Activated naive CD8-positive, alpha-beta T cell treated with anti-CD3 and anti-CD28 coated beads for 36 hours (primary cell): Measurements from ENCODE around the gene MED16. TPM values are rescaled to one million over a fixed set of nuclear protein-coding genes. Genes with fewer than 3 reads are reported as not detected.
A peak's percentile ranks its signal among the peaks of the same experiment; 100 is the strongest.
"Not testable (repeated sequence)": the region's sequence is repeated elsewhere in the genome, so short reads cannot be mapped to it uniquely, and the experiment has no call there.

Experiments
- DNase-seq: peaks from one replicate; pipeline ENCODE4 v3.0.0; 2021
- H3K27ac Mint-ChIP-seq: one replicate; pipeline ENCODE4 v1.8.0; 2022; ENCODE audit warnings: mild to moderate bottlenecking, moderate library complexity, mixed read lengths
- H3K27me3 Mint-ChIP-seq: one replicate; pipeline ENCODE4 v1.8.0; 2022; ENCODE audit warnings: mild to moderate bottlenecking, mixed read lengths
- H3K36me3 Mint-ChIP-seq: one replicate; pipeline ENCODE4 v1.8.0; 2021; ENCODE audit warnings: mild to moderate bottlenecking, mixed read lengths
- H3K4me1 Mint-ChIP-seq: one replicate; pipeline ENCODE4 v1.8.0; 2021; ENCODE audit warnings: mixed read lengths
- H3K4me3 Mint-ChIP-seq: one replicate; pipeline ENCODE4 v1.8.0; 2022; ENCODE audit warnings: mild to moderate bottlenecking, moderate library complexity, mixed read lengths
- H3K9me3 Mint-ChIP-seq: one replicate; pipeline ENCODE4 v1.8.0; 2022; ENCODE audit warnings: mixed read lengths
- total RNA-seq, 2 experiments: library from RNA; stranded (reverse); gene quantifications; one replicate each; pipeline ENCODE4 v1.2.3, GENCODE V29; 2021

Gene MED16
- total RNA-seq, 2 experiments from 2014 or later, result 39.8 to 40.3 TPM

DNA sequence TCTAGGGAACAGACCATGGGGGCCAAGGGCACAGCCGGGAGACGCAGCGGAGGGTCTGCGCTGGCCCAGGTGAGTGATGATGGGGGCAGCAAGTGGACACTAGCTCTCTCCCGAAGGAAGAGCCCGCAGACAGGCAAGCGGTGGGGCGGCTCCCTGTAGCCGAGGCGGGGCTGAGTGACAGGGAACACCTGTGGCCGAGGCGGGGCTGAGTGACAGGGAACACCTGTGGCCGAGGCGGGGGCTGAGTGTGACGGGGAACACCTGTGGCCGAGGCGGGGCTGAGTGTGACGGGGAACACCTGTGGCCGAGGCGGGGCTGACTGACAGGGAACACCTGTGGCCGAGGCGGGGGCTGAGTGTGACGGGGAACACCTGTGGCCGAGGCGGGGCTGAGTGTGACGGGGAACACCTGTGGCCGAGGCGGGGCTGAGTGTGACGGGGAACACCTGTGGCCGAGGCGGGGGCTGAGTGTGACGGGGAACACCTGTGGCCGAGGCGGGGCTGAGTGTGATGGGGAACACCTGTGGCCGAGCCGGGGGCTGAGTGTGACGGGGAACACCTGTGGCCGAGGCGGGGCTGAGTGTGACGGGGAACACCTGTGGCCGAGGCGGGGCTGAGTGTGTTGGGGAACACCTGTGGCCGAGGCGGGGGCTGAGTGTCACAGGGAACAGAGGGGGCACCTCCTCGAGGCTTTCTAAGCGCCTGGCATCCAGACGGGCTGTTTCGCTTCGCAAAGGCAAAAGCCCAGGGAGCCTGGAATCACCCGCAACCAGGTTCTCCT lies 1.4 kb downstream of the MED16 start:
- not testable (repeated sequence) for H3K27me3 Mint-ChIP-seq, H3K9me3 Mint-ChIP-seq

DNA sequence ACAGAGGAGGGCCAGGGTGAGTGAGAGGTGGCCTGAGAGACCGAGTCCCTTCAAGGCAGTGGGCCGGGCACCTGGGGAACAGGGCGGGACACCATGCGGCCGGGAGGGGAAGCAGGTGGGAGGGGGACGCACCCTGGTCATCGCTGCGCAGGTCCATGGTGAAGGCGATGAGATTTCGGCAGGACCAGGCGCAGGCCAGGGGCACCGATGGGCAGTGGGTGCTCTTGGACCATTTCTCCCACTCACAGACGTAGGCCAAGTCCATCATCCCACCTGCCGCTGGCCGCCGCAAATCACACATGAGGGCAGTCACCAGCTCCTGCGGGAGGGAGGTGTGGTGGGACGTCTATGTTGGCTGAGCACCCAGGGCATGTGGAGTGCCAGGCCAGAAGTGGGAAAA lies 2.2 kb downstream of the MED16 start:
- H3K36me3 Mint-ChIP-seq, result peaks cover 2% of the 10 kb centered on the region
- H3K9me3 Mint-ChIP-seq, result no peaks in the 10 kb centered on the region
- peak overlapping the region; percentile 59 for H3K4me3 Mint-ChIP-seq
- H3K4me1 Mint-ChIP-seq, result peaks cover 13% of the 10 kb centered on the region
- H3K27ac Mint-ChIP-seq, result no peak overlapping the region
- H3K27me3 Mint-ChIP-seq, result peaks cover 5% of the 10 kb centered on the region
- DNase-seq, result no peak

More for the DNA sequence above, 1.4 kb downstream of the MED16 start:
- not testable (repeated sequence) for DNase-seq, H3K27ac Mint-ChIP-seq, H3K36me3 Mint-ChIP-seq
- Mint-ChIP-seq H3K4me3 (peak overlapping the region; percentile 86), H3K4me1 (peaks cover 13% of the 10 kb centered on the region)

DNA sequence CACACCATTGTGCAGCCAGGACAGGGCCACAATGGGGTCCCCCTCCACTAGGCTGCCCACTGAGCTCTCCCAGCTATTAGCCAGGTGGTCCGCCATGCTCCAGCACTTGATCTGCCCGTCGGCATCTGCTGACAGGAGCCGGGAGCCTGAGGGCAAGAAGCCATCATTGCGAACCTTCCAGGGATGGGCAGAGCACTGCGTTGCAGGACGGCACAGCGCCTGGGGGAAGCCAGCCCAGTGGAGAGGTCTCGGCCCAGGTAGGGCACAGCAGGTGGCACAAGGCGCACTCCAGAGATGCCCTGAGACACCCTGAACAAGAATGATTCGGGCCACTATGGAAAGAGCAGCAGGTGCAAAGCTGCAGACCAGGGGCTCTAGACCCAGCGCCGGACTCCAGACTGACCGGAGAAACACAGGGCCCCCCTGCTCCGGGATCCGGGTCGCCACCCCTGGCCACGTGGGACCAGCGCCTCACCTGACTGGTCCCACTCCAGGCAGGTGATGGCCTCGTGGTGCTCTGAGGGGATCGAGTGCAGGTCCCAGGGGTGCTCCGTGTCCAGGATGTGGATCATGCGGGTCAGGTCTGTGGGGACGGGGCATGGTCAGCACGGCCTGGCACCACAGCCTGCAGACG lies 3.2 kb downstream of the MED16 start:
- DNase-seq, result no peak
- Mint-ChIP-seq H3K4me3 (no peak overlapping the region), H3K9me3 (no peaks in the 10 kb centered on the region), H3K27ac (no peak overlapping the region), H3K36me3 (peaks cover 2% of the 10 kb centered on the region), H3K4me1 (peaks cover 13% of the 10 kb centered on the region), H3K27me3 (peaks cover 5% of the 10 kb centered on the region)

DNA sequence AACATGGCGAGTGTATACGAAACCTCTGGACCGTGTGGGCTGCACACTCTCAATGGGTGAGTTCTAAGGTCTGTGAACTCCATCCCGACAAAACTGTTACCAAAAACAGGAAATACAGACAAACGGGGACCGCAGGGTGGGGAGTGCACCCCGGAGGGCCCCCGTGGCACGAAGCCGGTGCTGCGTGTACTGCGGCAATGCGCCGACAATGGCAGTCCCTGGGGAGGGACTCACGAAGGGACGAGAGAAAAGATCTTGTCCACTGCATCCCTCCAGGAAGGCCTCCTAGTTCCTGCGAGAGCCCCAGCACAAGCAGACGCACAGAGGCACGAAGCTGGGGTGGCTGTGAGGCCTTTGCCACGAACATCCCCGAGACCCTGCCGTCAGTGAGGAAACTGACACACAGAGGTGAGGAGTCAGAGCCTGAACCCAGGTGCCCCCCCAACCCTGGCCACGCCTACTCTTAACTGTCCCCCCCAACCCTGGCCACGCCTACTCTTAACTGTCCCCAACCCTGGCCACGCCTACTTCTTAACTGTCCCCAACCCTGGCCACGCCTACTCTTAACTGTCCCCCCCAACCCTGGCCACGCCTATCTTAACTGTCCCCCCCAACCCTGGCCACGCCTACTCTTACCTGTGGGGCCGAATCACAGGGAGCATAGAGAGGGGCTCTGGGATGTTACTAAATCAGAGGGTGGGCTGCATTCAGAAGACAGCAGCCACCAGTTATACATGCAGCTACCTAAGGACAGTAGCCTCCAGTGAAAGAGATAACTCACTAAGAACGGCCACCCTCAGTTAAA lies 4.2 kb downstream of the MED16 start:
- peaks cover 5% of the 10 kb centered on the region for H3K27me3 Mint-ChIP-seq
- H3K4me1 Mint-ChIP-seq, result peaks cover 12% of the 10 kb centered on the region
- H3K9me3 Mint-ChIP-seq, result no peaks in the 10 kb centered on the region
- H3K4me3 Mint-ChIP-seq, result peak overlapping the region; percentile 14
- peaks cover 2% of the 10 kb centered on the region for H3K36me3 Mint-ChIP-seq
- DNase-seq, result no peak
- peak overlapping the region; percentile 63 for H3K27ac Mint-ChIP-seq

DNA sequence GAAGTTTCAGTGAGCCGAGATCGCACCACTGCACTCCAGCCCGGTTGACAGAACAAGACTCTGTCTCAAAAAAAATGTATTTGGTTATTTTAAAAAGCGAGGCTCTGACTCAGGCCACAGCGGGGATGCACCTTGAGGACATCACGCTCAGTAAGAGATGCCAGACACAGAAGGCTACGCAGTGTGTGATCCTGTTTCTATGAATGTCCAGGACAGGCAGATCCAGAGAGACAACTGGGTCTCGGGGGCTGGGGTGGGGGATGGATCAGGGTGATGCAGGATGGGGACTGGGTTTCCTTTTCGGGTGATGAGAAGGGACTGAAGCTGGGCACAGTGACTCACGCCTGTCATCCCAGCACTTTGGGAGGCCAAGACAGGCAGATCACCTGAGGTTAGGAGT lies 5.4 kb downstream of the MED16 start:
- no peaks in the 10 kb centered on the region for H3K27me3 Mint-ChIP-seq
- no peak for DNase-seq
- peaks cover 4% of the 10 kb centered on the region for H3K4me1 Mint-ChIP-seq
- H3K4me3 Mint-ChIP-seq, result no peak overlapping the region
- H3K9me3 Mint-ChIP-seq, result no peaks in the 10 kb centered on the region
- peak overlapping the region; percentile 25 for H3K27ac Mint-ChIP-seq
- H3K36me3 Mint-ChIP-seq, result peaks cover 2% of the 10 kb centered on the region

DNA sequence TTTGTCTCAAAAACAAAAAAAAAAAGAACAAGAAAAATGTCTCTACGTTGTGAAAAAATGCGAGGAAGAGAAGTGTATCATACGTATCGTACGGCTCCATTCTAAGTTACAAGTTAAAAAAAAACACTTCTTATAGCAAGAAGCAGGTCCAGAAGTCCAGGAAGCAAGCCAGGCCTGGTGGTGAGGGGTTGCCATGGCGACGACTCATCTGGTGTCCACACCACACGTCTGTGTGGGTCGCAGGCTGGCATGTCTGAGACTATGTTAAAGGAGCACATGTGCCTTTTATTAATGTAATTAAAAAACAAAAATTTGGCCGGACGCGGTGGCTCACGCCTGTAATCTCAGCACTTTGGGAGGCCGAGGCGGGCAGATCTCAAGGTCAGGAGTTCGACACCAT lies 5.9 kb downstream of the MED16 start:
- Mint-ChIP-seq H3K4me1 (peaks cover 4% of the 10 kb centered on the region), H3K27ac (peak overlapping the region; percentile 45), H3K4me3 (no peak overlapping the region), H3K36me3 (peaks cover 2% of the 10 kb centered on the region), H3K27me3 (no peaks in the 10 kb centered on the region), H3K9me3 (no peaks in the 10 kb centered on the region)
- DNase-seq, result no peak

DNA sequence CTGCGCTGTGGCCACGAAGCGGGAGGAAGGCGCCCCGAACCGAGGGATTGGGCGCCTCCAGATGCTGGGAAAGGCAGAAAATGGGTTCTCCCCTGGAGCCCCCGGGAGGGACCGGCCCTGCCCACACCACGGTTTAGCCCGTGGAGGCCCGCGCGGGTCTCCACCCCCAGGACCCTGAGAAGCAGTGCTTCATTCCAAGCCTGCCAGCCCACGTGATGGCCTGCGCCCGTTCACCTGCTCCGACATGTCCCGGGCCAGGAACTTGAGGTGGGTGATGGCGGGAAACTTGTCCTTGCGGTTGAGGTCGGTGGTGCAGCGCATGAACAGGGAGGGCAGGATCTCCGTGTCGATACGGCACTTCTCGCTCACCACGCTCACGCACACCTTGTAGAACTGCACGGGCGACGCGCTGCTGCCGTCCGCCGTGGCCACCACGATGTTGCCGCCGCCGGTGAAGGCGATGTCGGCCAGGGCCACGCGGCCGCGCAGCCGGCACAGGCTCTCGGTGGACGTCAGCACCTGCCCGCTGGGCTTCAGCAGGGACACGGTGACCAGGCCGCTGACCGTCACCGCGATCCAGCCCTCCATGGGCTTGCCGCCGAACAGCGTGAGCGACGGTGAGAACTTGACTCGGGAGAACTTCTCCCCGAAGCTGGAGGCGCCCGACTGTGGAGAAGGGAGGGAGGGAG lies 7.3 kb downstream of the MED16 start:
- H3K4me1 Mint-ChIP-seq, result peaks cover 4% of the 10 kb centered on the region
- no peaks in the 10 kb centered on the region for H3K27me3 Mint-ChIP-seq
- no peak for DNase-seq
- H3K27ac Mint-ChIP-seq, result no peak overlapping the region
- no peak overlapping the region for H3K4me3 Mint-ChIP-seq
- peaks cover 2% of the 10 kb centered on the region for H3K36me3 Mint-ChIP-seq
- no peaks in the 10 kb centered on the region for H3K9me3 Mint-ChIP-seq

DNA sequence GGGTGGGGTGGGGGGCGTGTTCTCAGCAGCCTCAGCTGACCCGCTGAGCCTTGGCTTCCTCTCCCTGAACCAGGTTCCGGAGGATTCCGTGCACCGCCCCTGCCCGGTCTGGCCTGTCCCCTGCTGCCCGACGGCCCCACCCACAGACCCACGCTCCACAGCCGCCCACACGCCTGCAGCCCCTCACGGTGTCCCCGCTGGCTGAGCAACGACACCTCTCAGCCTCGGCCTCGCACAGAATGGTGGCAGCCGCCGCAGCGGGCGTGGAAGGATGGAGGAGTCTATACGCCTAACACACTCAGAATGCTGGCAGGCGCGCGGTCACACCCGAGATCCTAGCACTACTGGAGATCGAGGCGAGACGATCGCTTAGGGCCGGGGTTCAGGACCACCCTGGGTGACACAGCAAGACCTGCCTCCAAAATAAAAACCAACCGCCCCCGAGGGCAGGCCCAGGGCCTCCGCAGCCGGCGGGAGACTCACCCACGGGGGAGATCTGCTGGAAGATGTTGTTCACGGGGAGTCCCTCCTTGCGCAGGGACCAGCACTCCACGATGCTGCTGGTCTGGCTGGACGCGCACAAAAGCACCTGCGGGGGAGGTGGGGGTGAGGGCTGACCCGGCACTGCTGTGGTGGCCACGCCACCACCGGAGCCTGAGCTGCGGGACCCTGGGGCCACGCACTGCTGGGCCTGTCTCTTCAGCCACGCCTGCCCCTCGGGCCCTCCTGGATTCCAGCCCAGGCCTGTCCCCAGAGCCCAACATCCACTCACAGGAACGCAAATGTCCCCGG lies 8.4 kb downstream of the MED16 start:
- Mint-ChIP-seq H3K27me3 (no peaks in the 10 kb centered on the region), H3K36me3 (peaks cover 2% of the 10 kb centered on the region), H3K27ac (no peak overlapping the region), H3K4me3 (no peak overlapping the region), H3K9me3 (no peaks in the 10 kb centered on the region), H3K4me1 (peaks cover 4% of the 10 kb centered on the region)
- no peak for DNase-seq

DNA sequence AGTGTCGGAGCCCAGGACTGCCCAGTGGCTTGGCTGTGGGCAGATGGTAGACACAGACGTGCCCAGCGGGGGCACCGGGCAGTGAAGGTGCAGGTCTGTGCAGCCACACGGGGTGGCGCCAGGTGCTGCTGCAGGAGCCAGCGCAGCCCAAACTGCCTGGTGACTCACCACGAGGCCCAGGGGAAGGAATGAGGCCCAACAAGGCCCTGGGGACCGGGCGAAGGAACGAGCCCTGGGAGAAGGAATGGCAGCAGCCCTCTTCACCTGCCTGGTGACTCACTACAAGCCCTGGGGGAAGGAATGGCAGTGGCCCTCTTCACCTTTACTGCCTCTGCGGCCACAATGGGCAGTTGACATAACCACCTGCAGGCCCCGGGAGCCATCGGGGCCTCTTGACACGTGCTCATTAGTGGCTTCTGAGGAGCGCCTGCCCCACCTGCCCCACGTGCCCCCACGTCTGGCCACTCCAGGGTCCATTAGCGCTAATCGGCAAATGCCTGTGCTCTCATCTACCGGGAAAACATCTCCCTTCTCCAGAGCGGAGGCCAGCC lies 9.3 kb downstream of the MED16 start:
- no peaks in the 10 kb centered on the region for H3K9me3 Mint-ChIP-seq
- H3K27me3 Mint-ChIP-seq, result no peaks in the 10 kb centered on the region
- no peak for DNase-seq
- H3K36me3 Mint-ChIP-seq, result no peaks in the 10 kb centered on the region
- H3K4me1 Mint-ChIP-seq, result peaks cover 3% of the 10 kb centered on the region
- no peak overlapping the region for H3K27ac Mint-ChIP-seq
- H3K4me3 Mint-ChIP-seq, result no peak overlapping the region

DNA sequence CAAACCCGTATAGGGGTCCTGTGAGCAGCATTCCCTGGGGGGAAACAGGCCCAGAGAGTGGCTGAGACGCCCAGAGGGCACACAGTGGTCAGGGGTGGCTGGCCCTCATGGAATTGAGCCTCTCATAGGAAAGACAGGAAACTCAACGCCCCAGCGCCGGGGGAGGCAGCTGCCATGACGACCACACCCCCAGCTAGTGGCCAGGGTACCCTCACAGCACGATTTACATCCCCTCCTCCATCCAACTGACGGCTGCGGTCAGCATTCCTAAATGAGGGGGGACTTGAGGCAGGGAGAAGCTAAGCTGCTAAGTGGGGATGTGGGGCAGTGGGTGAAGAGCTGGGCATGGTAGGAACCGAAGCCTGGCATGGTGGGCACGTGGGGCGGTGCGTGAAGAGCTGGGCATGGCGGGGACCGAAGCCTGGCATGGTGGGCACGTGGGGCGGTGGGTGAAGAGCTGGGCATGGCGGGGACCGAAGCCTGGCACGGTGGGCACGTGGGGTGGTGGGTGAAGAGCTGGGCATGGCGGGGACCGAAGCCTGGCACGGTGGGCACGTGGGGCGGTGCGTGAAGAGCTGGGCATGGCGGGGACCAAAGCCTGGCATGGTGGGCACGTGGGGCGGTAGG lies 10.0 kb downstream of the MED16 start:
- no peaks in the 10 kb centered on the region for H3K9me3 Mint-ChIP-seq
- no peaks in the 10 kb centered on the region for H3K4me1 Mint-ChIP-seq
- H3K36me3 Mint-ChIP-seq, result no peaks in the 10 kb centered on the region
- DNase-seq, result no peak
- H3K27ac Mint-ChIP-seq, result no peak overlapping the region
- no peaks in the 10 kb centered on the region for H3K27me3 Mint-ChIP-seq
- H3K4me3 Mint-ChIP-seq, result no peak overlapping the region

DNA sequence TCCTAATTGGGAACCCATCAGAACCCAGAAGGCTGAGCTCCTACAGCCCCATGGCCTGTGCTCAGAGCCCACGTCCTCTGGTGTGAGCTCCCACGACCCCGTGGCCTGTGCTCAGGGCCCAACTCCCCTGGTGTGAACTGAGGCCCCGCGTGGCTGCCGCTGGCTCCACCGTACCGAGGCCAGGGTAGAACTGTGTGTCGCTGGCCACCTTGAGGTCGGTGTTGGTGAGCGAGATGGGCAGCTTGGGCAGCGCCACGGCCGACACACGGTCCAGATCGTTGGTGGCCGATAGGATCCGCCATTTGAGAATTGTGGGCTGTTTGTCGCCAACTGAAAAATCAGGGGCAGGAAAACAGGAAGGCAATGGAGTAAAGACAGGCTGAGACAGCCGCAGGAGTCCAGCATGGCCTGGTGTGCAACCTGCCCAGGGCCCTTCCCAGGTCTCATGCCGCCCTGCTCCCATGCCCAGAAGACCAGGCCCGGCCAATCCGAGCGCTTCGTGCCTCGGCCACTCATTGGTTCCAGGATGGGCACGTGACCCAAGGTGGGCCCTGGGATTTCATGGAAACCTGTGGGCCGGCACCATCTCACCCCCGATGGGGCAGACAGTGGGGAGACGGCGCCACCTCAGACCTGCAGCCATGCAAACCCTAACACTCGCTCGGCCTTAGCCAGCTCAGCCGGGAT lies 11.5 kb downstream of the MED16 start:
- H3K36me3 Mint-ChIP-seq, result no peaks in the 10 kb centered on the region
- no peak for DNase-seq
- no peak overlapping the region for H3K4me3 Mint-ChIP-seq
- H3K4me1 Mint-ChIP-seq, result no peaks in the 10 kb centered on the region
- no peaks in the 10 kb centered on the region for H3K9me3 Mint-ChIP-seq
- no peak overlapping the region for H3K27ac Mint-ChIP-seq
- no peaks in the 10 kb centered on the region for H3K27me3 Mint-ChIP-seq

DNA sequence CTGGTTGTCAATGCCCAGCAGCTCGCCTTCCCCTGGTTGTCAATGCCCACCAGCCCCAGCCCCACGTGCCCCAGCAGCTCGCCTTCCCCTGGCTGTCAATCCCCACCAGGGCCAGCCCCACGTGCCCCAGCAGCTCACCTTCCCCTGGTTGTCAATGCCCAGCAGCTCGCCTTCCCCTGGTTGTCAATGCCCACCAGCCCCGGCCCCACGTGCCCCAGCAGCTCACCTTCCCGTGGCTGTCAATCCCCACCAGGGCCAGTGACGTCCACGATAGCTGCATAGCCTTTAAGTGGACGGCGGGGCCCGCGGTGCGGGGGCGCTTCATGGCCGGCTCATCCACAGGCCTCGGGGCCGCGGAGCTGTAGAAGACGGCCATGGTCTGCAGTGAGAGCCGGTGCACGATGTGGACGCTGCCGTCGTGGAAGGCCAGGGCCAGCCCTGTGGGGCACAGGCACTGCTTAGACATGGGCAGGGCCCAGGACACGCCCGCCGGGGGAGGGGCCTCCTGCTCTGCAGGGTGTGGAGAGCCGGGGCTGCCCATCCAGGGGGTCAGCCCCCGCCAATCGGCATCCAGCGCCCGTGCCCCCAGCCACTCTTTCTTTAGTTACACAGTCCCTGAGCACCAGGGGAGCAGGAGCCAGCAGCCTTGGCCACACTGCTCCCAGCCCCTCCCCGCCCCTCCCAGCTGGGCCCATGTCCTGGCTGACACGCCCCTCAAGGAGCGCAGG lies 13.1 kb downstream of the MED16 start:
- no peaks in the 10 kb centered on the region for H3K4me1 Mint-ChIP-seq
- H3K4me3 Mint-ChIP-seq, result no peak overlapping the region
- no peak overlapping the region for H3K27ac Mint-ChIP-seq
- no peaks in the 10 kb centered on the region for H3K36me3 Mint-ChIP-seq
- no peak for DNase-seq
- no peaks in the 10 kb centered on the region for H3K27me3 Mint-ChIP-seq
- H3K9me3 Mint-ChIP-seq, result no peaks in the 10 kb centered on the region
